Muscle of leg (tissue), 11 donors: ENCODE measurements around the gene MEI4. TPM values are rescaled to one million over a fixed set of nuclear protein-coding genes. Genes with fewer than 3 reads are reported as not detected.
"Not testable (repeated sequence)": the region's sequence is repeated elsewhere in the genome, so short reads cannot be mapped to it uniquely, and the experiment has no call there.

Source experiments
- DNase-seq: peaks from one replicate; pipeline ENCODE4 v3.0.0; 2013
- H3K27ac ChIP-seq: one replicate; pipeline ENCODE4 v1.5.1; 2013; ENCODE audit warnings: mild to moderate bottlenecking, low read length, control low read depth
- H3K27me3 ChIP-seq: one replicate; pipeline ENCODE4 v1.6.1; 2013; ENCODE audit warnings: low read length; ENCODE audit not compliant: control insufficient read depth, insufficient read depth
- H3K36me3 ChIP-seq: one replicate; pipeline ENCODE4 v1.6.1; 2013; ENCODE audit warnings: low read length; ENCODE audit not compliant: control insufficient read depth, insufficient read depth
- H3K4me1 ChIP-seq: one replicate; pipeline ENCODE4 v1.6.1; 2013; ENCODE audit warnings: low read length; ENCODE audit not compliant: control insufficient read depth, insufficient read depth
- H3K4me3 ChIP-seq: one replicate; pipeline ENCODE4 v1.5.1; 2013; ENCODE audit warnings: low read length, control low read depth
- H3K9me3 ChIP-seq: replicated peaks from 2 replicates; pipeline ENCODE4 v1.6.1; 2013; ENCODE audit warnings: low read depth, low read length; ENCODE audit not compliant: control insufficient read depth
- WGBS: methylation state at CpG from one replicate; pipeline ENCODE4 v1.1.5; 2013; ENCODE audit warnings: missing lambda C conversion rate; ENCODE audit not compliant: insufficient coverage; 5-methylcytosine and 5-hydroxymethylcytosine counted together
- polyA plus RNA-seq, 8 donors: library from polyadenylated mRNA; unstranded; fragments of 120-200 nt; gene quantifications; one replicate each; pipeline versions ENCODE4 v1.2.1 to v1.2.3, GENCODE V29; 2013; ENCODE audit warnings: inconsistent platforms in 1 of 8, low replicate concordance in 1 of 8; ENCODE audit not compliant: insufficient read length in 8 of 8, insufficient read depth in 1 of 8
- total RNA-seq: library from RNA; stranded (reverse); fragments of 120-200 nt; gene quantifications from one replicate; pipeline ENCODE4 v1.2.4, GENCODE V29; 2013

The MEI4 gene
- total and polyA plus RNA-seq, 9 donors = under 0.01 to 0.08 (median 0.04) TPM; not detected in 2

DNA sequence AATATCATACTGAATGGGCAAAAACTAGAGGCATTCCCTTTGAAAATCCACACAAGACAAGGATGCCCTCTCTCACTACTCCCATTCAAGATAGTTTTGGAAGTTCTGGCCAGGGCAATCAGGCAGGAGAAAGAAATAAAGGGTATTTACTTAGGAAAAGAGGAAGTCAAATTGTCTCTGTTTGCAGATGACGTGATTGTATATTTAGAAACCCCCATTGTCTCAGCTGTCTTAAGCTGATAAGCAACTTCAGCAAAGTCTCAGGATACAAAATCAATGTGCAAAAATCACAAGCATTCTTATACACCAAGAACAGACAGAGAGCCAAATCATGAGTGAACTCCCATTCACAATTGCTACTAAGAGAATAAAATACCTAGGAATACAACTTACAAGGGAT, 99.3 kb downstream of the MEI4 start:
- not testable (repeated sequence) for H3K36me3 ChIP-seq, H3K27ac ChIP-seq, H3K4me1 ChIP-seq, DNase-seq, H3K27me3 ChIP-seq, H3K4me3 ChIP-seq
- H3K9me3 ChIP-seq = peaks cover 10% of the 10 kb centered on the region
- WGBS = no CpG with 5 or more reads among the region's 1 CpG

- no peaks in the 10 kb centered on the region for H3K36me3 ChIP-seq
- no peak for DNase-seq
- no peak overlapping the region for H3K27ac ChIP-seq
- no peaks in the 10 kb centered on the region for H3K4me1 ChIP-seq
- no peaks in the 10 kb centered on the region for H3K27me3 ChIP-seq
- peaks cover 7% of the 10 kb centered on the region for H3K9me3 ChIP-seq
- no peak overlapping the region for H3K4me3 ChIP-seq
- no CpG with 5 or more reads among the region's 2 CpGs for WGBS
Observed at GRCh38 chr6:77762386-77762785, 109.5 kb downstream of the MEI4 start.

DNA sequence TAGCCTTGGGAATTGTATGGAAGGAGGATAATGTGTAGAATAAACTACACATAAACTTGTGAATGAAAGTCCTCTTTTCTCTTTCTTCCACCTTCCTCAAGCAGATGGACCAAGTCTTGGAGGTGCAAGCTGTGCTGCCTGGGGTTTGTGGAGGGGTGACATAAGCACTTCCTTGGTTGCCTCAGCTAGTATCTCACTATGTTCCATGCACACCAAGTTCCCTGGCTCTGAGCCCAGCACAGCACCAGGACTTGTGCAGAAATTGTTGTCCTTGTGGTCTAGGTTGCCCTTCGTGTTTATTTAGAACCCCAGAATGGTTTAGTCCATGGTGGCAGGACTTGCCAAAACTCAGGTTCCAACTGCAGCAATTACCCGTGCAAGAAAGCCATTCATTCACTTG, 110.3 kb downstream of the MEI4 start:
- WGBS = 100% methylated on average over 1 of the region's 2 CpGs
- Histone ChIP-seq H3K9me3 (peaks cover 8% of the 10 kb centered on the region), H3K4me1 (no peaks in the 10 kb centered on the region), H3K27ac (no peak overlapping the region), H3K27me3 (no peaks in the 10 kb centered on the region), H3K36me3 (no peaks in the 10 kb centered on the region), H3K4me3 (no peak overlapping the region)
- DNase-seq = no peak

DNA sequence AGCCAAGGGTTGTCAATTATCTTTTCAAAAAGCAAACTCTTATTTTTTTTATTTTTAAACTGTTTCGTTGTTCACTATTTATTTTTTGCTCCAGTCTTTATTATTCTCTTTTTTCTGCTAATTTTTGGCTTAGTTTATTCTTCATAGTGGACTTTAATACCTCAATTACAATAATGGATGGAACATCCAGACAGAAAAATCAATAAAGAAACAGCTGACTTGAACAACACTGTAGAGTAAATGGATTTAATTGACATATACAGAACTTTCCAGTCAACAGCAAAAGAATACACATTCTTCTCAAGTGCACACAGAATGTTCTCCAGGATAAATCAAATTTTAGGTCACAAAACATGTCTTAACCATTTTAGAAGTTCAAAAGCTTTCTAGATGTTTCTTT, 111.5 kb downstream of the MEI4 start:
- H3K27ac ChIP-seq = no peak overlapping the region
- no CpG with 5 or more reads among the region's 1 CpG for WGBS
- H3K36me3 ChIP-seq = no peaks in the 10 kb centered on the region
- no peak for DNase-seq
- no peaks in the 10 kb centered on the region for H3K4me1 ChIP-seq
- no peaks in the 10 kb centered on the region for H3K27me3 ChIP-seq
- no peak overlapping the region for H3K4me3 ChIP-seq
- peaks cover 11% of the 10 kb centered on the region for H3K9me3 ChIP-seq

DNA sequence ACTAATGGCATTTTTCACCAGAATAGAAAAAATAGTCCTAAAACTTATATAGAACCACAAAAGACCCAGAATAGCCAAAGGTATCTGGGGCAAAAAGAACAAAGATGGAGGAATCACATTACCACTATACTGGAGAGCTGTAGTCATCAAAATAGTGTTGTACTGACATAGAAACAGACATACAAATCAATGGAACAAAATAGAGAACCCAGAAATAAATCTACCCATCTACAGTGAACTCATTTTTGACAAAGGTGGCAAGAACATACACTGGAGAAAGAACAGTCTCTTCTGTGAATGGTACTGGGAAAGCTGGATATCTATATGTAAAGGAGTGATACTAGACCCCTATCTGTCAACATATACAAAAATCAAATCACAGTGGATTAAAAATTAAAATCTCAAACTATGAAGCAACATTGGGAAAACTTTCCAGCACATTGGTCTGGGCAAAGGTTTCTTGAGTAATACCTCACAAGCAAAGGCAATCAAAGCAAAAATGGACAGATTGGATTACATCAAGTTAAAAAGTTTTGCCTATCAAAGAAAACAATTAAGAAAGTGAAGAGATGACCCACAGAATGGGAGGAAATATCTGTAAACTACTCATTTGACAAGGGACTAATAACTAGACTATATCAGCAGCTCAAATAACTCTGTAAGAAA, 120.5 kb downstream of the MEI4 start:
- peaks cover 10% of the 10 kb centered on the region for H3K9me3 ChIP-seq
- H3K4me1 ChIP-seq = no peaks in the 10 kb centered on the region
- no peak overlapping the region for H3K27ac ChIP-seq
- H3K4me3 ChIP-seq = no peak overlapping the region
- DNase-seq = no peak
- no peaks in the 10 kb centered on the region for H3K27me3 ChIP-seq
- no peaks in the 10 kb centered on the region for H3K36me3 ChIP-seq

GRCh38 chr6:77774457-77774856, 121.6 kb downstream of the MEI4 start:
- DNase-seq = no peak
- H3K27me3 ChIP-seq = no peaks in the 10 kb centered on the region
- no peak overlapping the region for H3K4me3 ChIP-seq
- H3K36me3 ChIP-seq = no peaks in the 10 kb centered on the region
- H3K27ac ChIP-seq = no peak overlapping the region
- peaks cover 7% of the 10 kb centered on the region for H3K9me3 ChIP-seq
- no peaks in the 10 kb centered on the region for H3K4me1 ChIP-seq
- WGBS = 80% methylated on average over 1 of the region's 1 CpG

DNA sequence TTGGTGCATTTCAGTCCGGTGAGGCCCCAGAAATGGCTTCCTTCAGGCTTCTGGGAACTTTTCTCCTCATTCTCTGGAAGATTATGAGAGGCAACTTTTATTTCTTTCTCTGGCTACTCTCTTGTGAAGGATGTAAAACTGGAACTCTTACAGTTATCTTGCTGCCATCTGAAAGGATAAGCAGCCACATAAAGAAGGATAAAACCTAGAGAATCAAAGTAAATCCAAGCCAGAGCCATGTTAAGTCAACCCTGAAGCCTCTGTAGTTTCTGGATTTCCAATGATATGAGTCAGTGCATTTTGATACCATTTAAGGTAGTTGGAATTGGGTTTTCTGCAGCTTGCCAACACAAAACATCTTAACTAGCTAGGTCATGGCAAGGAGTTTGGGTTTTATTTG, 123.6 kb downstream of the MEI4 start:
- H3K27ac ChIP-seq = no peak overlapping the region
- H3K36me3 ChIP-seq = no peaks in the 10 kb centered on the region
- no peak for DNase-seq
- H3K4me3 ChIP-seq = no peak overlapping the region
- H3K4me1 ChIP-seq = no peaks in the 10 kb centered on the region
- H3K27me3 ChIP-seq = no peaks in the 10 kb centered on the region
- peaks cover 6% of the 10 kb centered on the region for H3K9me3 ChIP-seq
- WGBS = no CpG with 5 or more reads among the region's 1 CpG

DNA sequence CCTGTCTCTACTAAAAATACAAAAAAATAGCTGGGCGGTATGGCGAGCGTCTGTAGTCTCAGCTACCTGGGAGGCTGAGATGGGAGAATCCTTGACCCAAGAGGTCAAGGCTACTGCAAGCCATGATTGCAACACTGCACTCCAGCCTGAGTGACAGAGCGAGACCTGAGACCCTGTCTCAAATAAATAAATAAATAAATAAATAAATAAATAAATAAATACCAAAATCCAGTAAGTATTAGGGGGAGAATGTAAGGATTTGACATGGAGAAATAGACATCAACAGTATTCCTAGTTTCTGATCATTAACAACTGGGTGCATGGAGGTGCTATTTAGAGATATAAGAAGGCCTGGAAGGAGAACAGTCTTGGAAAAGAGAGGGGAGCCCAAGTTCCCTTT, 125.7 kb downstream of the MEI4 start:
- Histone ChIP-seq H3K4me3 (no peak overlapping the region), H3K36me3 (no peaks in the 10 kb centered on the region), H3K27ac (no peak overlapping the region), H3K4me1 (no peaks in the 10 kb centered on the region), H3K9me3 (peaks cover 6% of the 10 kb centered on the region), H3K27me3 (no peaks in the 10 kb centered on the region)
- DNase-seq = no peak
- no CpG with 5 or more reads among the region's 4 CpGs for WGBS

GRCh38 chr6:77786935-77787629, 134.2 kb downstream of the MEI4 start:
- WGBS = 92% methylated on average over 3 of the region's 4 CpGs
- DNase-seq = no peak
- H3K4me3 ChIP-seq = no peak overlapping the region
- no peak overlapping the region for H3K27ac ChIP-seq
- H3K9me3 ChIP-seq = peaks cover 9% of the 10 kb centered on the region
- H3K4me1 ChIP-seq = no peaks in the 10 kb centered on the region
- H3K27me3 ChIP-seq = no peaks in the 10 kb centered on the region
- H3K36me3 ChIP-seq = no peaks in the 10 kb centered on the region

GRCh38 chr6:77796824-77797809, 144.3 kb downstream of the MEI4 start:
- Histone ChIP-seq H3K27ac (no peak overlapping the region), H3K4me1 (no peaks in the 10 kb centered on the region), H3K4me3 (no peak overlapping the region), H3K9me3 (no peaks in the 10 kb centered on the region), H3K27me3 (no peaks in the 10 kb centered on the region), H3K36me3 (no peaks in the 10 kb centered on the region)
- no peak for DNase-seq
- WGBS = 82% methylated on average over 5 of the region's 6 CpGs
